ENCODE measurements around the gene MBOAT2. TPM values are rescaled to one million over a fixed set of nuclear protein-coding genes. Genes with fewer than 3 reads are reported as not detected.
A peak's percentile ranks its signal among the peaks of the same experiment; 100 is the strongest.

MBOAT2 gene, protein sequence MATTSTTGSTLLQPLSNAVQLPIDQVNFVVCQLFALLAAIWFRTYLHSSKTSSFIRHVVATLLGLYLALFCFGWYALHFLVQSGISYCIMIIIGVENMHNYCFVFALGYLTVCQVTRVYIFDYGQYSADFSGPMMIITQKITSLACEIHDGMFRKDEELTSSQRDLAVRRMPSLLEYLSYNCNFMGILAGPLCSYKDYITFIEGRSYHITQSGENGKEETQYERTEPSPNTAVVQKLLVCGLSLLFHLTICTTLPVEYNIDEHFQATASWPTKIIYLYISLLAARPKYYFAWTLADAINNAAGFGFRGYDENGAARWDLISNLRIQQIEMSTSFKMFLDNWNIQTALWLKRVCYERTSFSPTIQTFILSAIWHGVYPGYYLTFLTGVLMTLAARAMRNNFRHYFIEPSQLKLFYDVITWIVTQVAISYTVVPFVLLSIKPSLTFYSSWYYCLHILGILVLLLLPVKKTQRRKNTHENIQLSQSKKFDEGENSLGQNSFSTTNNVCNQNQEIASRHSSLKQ
- total RNA-seq (2021; ENCODE audit: unreplicated experiment) (16.8 TPM), Bru-seq, nascent RNA (percentile 54 among the genes with signal in this experiment), BruChase-seq, experiment 1, labeled RNA remaining after a 6-hour chase (percentile 56 among the genes with signal in this experiment), BruChase-seq, experiment 2, labeled RNA remaining after a 2-hour chase (percentile 50 among the genes with signal in this experiment)
- polyA plus RNA-seq (2012): 10.8 and 12.3 TPM in 2 replicates
- long read RNA-seq, full-length matches to known transcripts: 22 of 43 reads
- long read RNA-seq, partial matches to known transcripts: 2 of 43 reads
- long read RNA-seq, other reads (novel, unspliced or antisense): 19 of 43 reads

DNA sequence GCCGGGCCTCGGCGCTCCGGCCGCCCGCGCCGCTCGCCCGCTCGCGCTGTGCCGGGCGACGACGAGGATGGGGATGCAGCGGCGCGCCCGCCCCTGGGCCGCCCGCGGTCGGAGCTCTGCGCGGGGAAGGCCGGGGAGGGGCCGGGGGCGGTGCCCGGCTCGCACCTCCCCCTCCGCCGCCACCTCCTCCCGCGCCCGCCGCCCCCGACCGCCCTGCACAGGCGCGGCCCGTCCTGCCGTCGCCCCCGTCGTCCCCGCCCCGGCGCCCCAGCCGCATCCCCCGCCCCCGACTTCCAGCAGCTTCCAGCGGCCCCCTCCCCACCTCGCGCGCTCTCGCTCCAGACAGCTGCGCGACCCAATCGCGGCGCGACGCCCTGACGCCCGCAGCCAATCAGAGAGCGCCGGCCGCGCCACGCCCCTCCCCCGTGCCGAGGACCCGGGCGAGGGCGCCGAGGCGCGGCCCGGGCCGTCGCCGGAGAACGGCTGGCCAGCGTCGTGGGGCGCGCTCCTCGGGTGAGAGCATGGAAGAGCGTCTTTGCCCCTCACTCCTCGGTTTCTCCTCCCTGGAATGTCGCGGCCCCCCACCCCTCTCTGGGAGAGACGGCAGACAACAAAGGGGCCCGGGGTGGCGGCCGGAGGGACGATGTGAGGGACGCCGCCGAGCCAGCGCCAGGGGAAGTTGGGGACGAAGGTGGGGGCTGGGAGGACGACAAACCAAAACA lies at the start of gene MBOAT2:
TSS of gene MBOAT2 (minus strand) at position 69 of the 722 bp plus-strand sequence. CDS start 70 bp downstream, outside the sequence.
- H3K9ac ChIP-seq (ENCODE audit: low read length): peak within 1 kb of the TSS; percentile 53
- peak; percentile 78 for TF ChIP-seq SP1 (IDR thresholded peaks at IDR 0.05; ENCODE audit: low read depth)
- no peak for TF ChIP-seq JUND (IDR thresholded peaks at IDR 0.05)
- TF ChIP-seq EGR1 (IDR thresholded peaks at IDR 0.05; ENCODE audit: low read depth): no peak
- TF ChIP-seq YY1 (IDR thresholded peaks at IDR 0.05; ENCODE audit: extremely low read depth, insufficient replicate concordance, low read depth, low read length): no peak
- TF ChIP-seq CEBPB (IDR thresholded peaks at IDR 0.05; ENCODE audit: low read depth): no peak
- TF ChIP-seq SIN3A (IDR thresholded peaks at IDR 0.05; ENCODE audit: low read depth): no peak
- TF ChIP-seq, protein P1, sequence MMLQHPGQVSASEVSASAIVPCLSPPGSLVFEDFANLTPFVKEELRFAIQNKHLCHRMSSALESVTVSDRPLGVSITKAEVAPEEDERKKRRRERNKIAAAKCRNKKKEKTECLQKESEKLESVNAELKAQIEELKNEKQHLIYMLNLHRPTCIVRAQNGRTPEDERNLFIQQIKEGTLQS (IDR thresholded peaks at IDR 0.05): no peak
- TF ChIP-seq ZNF274 (IDR thresholded peaks at IDR 0.05; ENCODE audit: low read depth, low read length): no peak
- no peak for TF ChIP-seq SRF (IDR thresholded peaks at IDR 0.05; ENCODE audit: low read depth)
- TF ChIP-seq ZFX (IDR thresholded peaks at IDR 0.05): peak; percentile 44
- TF ChIP-seq POLR2AphosphoS5 (IDR thresholded peaks at IDR 0.05; ENCODE audit: low read depth, low read length): peak; percentile 77
- peak; percentile 86 for TF ChIP-seq TCF7L2 (IDR thresholded peaks at IDR 0.05; ENCODE audit: borderline replicate concordance, extremely low read depth, insufficient read depth, insufficient read length)
- TF ChIP-seq, protein P2, sequence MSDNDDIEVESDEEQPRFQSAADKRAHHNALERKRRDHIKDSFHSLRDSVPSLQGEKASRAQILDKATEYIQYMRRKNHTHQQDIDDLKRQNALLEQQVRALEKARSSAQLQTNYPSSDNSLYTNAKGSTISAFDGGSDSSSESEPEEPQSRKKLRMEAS (IDR thresholded peaks at IDR 0.05): peak; percentile 73
- peak; percentile 44 for TF ChIP-seq POLR2A (IDR thresholded peaks at IDR 0.05; ENCODE audit: borderline replicate concordance, extremely low read depth, insufficient read depth, insufficient read length)
- no peak for TF ChIP-seq RAD21 (IDR thresholded peaks at IDR 0.05; ENCODE audit: low read depth)
- TF ChIP-seq CBX3 (IDR thresholded peaks at IDR 0.05; ENCODE audit: low read depth): no peak
- ChIA-PET RAD21 (ENCODE audit: low non-redundant PET in 1 of 2, low total read pairs in 2 of 2, uncharacterized antibody in 2 of 2, unreplicated experiment in 2 of 2) (no interaction called here), POLR2A (no interaction called here), CTCF (no interaction called here)
- no peaks in the 10 kb centered on the region for H3K9me3 ChIP-seq (ENCODE audit: control insufficient read depth in 1 of 2, insufficient read depth in 1 of 2, low read depth in 1 of 2, low read length in 2 of 2)
- no peaks in the 10 kb centered on the region for H4K20me1 ChIP-seq (ENCODE audit: insufficient read depth)
- peak within 1 kb of the TSS; percentile 41; the same call in 1 of the 2 replicates for H3K27ac ChIP-seq (ENCODE audit: low read depth, low read length)
- peaks cover 18 to 45% of the 10 kb centered on the region in 2 experiments for H3K4me1 ChIP-seq (ENCODE audit: control insufficient read depth in 1 of 2, insufficient read depth in 2 of 2, low read length in 2 of 2)
- H3K27me3 ChIP-seq (ENCODE audit: insufficient read depth, low read length): no peaks in the 10 kb centered on the region
- BruUV-seq (replicated peaks): no TSS peak
- intact Hi-C loops (cut with micrococcal nuclease): no loop called here
- peak within 1 kb of the TSS; percentile 86 for H3K4me2 ChIP-seq (ENCODE audit: low read length)
- H3K9me2 ChIP-seq (ENCODE audit: insufficient read depth): no peaks in the 10 kb centered on the region
- H2AFZ ChIP-seq (ENCODE audit: low read depth, low read length, poor library complexity, severe bottlenecking): peak within 1 kb of the TSS; percentile 13
- peak within 1 kb of the TSS; percentile 45 to 58 for H3K4me3 ChIP-seq (replicated peaks in 1 of 2; ENCODE audit: low read depth in 1 of 2, low read length in 2 of 2)
- DNase-seq (ENCODE audit: low read depth, low spot score) (peak; percentile 32), ATAC-seq (peak; percentile 92)
- H3K79me2 ChIP-seq (ENCODE audit: insufficient read depth, low read length): peaks cover 12% of the 10 kb centered on the region
- H3K36me3 ChIP-seq (ENCODE audit: control insufficient read depth in 1 of 2, insufficient read depth in 2 of 2, low read length in 2 of 2): no peaks in the 10 kb centered on the region

All from HCT116 (cell line).